Activated CD4-positive, alpha-beta T cell treated with anti-CD3 and anti-CD28 coated beads for 24 hours (primary cell): ENCODE measurements around the gene TMEM181.
"Not testable (repeated sequence)": the region's sequence is repeated elsewhere in the genome, so short reads cannot be mapped to it uniquely, and the experiment has no call there.

Experiments used
- DNase-seq, 2 donors: peaks; one replicate each; pipeline ENCODE4 v3.0.0-alpha.2; 2020; ENCODE audit warnings: low read depth in 2 of 2

TMEM181 gene

GRCh38 chr6:158638324-158638854, 78.5 kb downstream of the TMEM181 start:
- DNase-seq, result no peak

- DNase-seq, result no peak
Observed at GRCh38 chr6:158639056-158639455, 79.2 kb downstream of the TMEM181 start.

GRCh38 chr6:158640519-158640918, 80.6 kb downstream of the TMEM181 start:
- DNase-seq, result no peak

- DNase-seq, result no peak
Observed at GRCh38 chr6:158642097-158642601, 82.3 kb downstream of the TMEM181 start.

GRCh38 chr6:158643836-158644230, 83.9 kb downstream of the TMEM181 start:
- DNase-seq, result no peak

GRCh38 chr6:158644231-158645063, 84.6 kb downstream of the TMEM181 start, which contains the start of gene DYNLT1:
DYNLT1 (minus strand) TSS chr6:158644743; CDS start chr6:158644708, 35 bp downstream.
- peak; percentile 83 to 88 for DNase-seq

- DNase-seq, result no peak
Observed at GRCh38 chr6:158645064-158646022, 85.5 kb downstream of the TMEM181 start.

GRCh38 chr6:158646023-158646910, 86.4 kb downstream of the TMEM181 start:
- no peak for DNase-seq

- DNase-seq, result no peak
Observed at GRCh38 chr6:158647501-158647900, 87.6 kb downstream of the TMEM181 start.

- DNase-seq, result no peak
Observed at GRCh38 chr6:158648682-158649131, 88.8 kb downstream of the TMEM181 start.

- peak; percentile 57 to 69 for DNase-seq
Observed at GRCh38 chr6:158649289-158650143, 89.6 kb downstream of the TMEM181 start, which contains the start of gene SYTL3. SYTL3 (plus strand) TSS chr6:158650054; CDS start chr6:158663269, 13,215 bp downstream.

- DNase-seq, result not testable (repeated sequence)
Observed at GRCh38 chr6:158651981-158652737, 92.3 kb downstream of the TMEM181 start.

- peak; percentile 73 to 74 for DNase-seq
Observed at GRCh38 chr6:158653577-158654354, 93.9 kb downstream of the TMEM181 start.

- no peak for DNase-seq
Observed at GRCh38 chr6:158654498-158654897, 94.6 kb downstream of the TMEM181 start.

GRCh38 chr6:158654960-158655489, 95.1 kb downstream of the TMEM181 start:
- DNase-seq, result no peak

GRCh38 chr6:158655569-158656450, 95.9 kb downstream of the TMEM181 start:
- DNase-seq, result no peak

GRCh38 chr6:158656986-158657385, 97.1 kb downstream of the TMEM181 start:
- not testable (repeated sequence) for DNase-seq
